HG03432 (cell line): ENCODE data around the gene ASRGL1.

Experiments used
- ATAC-seq: cut with Tn5 transposase; IDR thresholded peaks from one replicate; pipeline ENCODE4 v1.9.1; 2021; ENCODE audit warnings: mild to moderate bottlenecking, moderate library complexity; ENCODE audit not compliant: unreplicated experiment

The ASRGL1 gene

GRCh38 chr11:62411524-62411923 is 74.3 kb downstream of the ASRGL1 start:
- no peak for ATAC-seq

GRCh38 chr11:62413060-62413696 is 75.9 kb downstream of the ASRGL1 start:
- no peak for ATAC-seq

- no peak for ATAC-seq
Observed at GRCh38 chr11:62416596-62416995, 79.3 kb downstream of the ASRGL1 start.

GRCh38 chr11:62418136-62418535 is 80.9 kb downstream of the ASRGL1 start:
- ATAC-seq: no peak

GRCh38 chr11:62418733-62419132 is 81.5 kb downstream of the ASRGL1 start, which contains the start of gene SCGB1A1:
SCGB1A1 (plus strand) TSS chr11:62419033; CDS start chr11:62419096, 63 bp downstream.
- ATAC-seq: no peak

GRCh38 chr11:62419314-62419929 is 82.2 kb downstream of the ASRGL1 start:
- ATAC-seq: no peak

- ATAC-seq: no peak
Observed at GRCh38 chr11:62419943-62420342, 82.7 kb downstream of the ASRGL1 start.

GRCh38 chr11:62420882-62421281 is 83.6 kb downstream of the ASRGL1 start:
- ATAC-seq: no peak

GRCh38 chr11:62421996-62422395 is 84.7 kb downstream of the ASRGL1 start:
- ATAC-seq: no peak

- no peak for ATAC-seq
Observed at GRCh38 chr11:62423012-62423411, 85.8 kb downstream of the ASRGL1 start.

- no peak for ATAC-seq
Observed at GRCh38 chr11:62427630-62428233, 90.5 kb downstream of the ASRGL1 start.

GRCh38 chr11:62428871-62429560 is 91.8 kb downstream of the ASRGL1 start:
- ATAC-seq: no peak

GRCh38 chr11:62430425-62430824 is 93.2 kb downstream of the ASRGL1 start:
- ATAC-seq: no peak

- ATAC-seq: no peak
Observed at GRCh38 chr11:62431171-62431901, 94.1 kb downstream of the ASRGL1 start.

- no peak for ATAC-seq
Observed at GRCh38 chr11:62432695-62433094, 95.4 kb downstream of the ASRGL1 start.

- no peak for ATAC-seq
Observed at GRCh38 chr11:62433141-62433903, 96.1 kb downstream of the ASRGL1 start.

GRCh38 chr11:62433904-62434276 is 96.6 kb downstream of the ASRGL1 start:
- ATAC-seq: no peak

GRCh38 chr11:62435846-62436660 is 98.8 kb downstream of the ASRGL1 start:
- no peak for ATAC-seq

GRCh38 chr11:62437616-62438015 is 100.4 kb downstream of the ASRGL1 start:
- no peak for ATAC-seq
